NCI-H146 treated with DMSO at 0.1 percent for 48 hours (cell line): ENCODE data around the gene LARP4B.

Experiments used
- DNase-seq: peaks from one replicate; lab custom pipeline; 2025; ENCODE audit not compliant: unreplicated experiment; lab: John Stamatoyannopoulos, UW

LARP4B gene

DNA sequence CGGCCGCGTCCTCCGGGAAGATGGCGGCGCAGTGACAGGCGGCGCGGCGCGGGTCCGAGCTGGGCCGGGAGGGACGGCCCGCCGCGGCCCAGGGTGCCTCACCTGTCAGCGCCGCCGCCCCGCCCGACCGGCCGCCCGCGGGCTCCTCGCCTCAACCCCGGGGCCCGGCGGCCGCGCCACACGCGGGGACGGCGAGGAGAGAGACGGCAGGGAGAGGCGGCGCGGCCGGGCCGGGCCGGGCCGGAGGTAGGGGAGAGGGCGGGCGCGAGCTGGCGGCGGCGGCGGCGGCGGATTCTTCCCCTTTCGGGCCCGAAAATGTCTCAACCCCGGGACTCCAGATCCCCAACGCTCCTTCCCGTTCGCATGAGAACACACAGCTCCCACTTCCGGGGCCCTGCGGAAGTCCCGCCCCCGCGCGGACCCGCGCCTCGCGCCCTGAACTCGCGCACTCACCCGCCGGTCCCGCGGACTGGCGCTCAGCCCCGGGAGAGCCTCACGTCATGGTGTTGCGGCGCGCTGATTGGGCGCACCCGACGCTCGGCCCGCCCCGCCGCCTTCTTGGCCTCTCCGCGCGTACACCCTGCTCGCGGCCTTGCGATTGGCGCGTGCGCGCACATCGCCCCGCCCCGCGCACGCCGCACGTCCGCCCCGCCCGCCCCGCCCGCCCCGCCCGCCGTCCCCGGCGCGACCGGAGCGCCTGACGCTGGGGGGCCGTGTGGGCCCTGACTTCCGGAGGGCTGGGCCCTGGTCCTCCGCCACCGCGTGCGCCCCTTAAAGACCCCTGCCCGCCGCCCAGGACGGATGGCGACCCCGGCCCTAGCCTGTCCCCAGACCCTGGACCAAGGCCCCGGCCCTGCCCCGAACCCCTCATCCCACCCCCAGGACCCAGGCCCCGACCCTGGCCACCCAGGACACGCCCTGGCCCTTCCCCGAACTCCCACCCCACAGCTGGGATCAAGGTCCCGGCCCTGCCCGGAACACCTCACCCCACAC, at the start of gene LARP4B:
Gene LARP4B (minus strand): TSS at position 380 of the 993 bp plus-strand sequence. CDS start 45,984 bp downstream, outside the sequence.
- DNase-seq = peak; percentile 97

DNA sequence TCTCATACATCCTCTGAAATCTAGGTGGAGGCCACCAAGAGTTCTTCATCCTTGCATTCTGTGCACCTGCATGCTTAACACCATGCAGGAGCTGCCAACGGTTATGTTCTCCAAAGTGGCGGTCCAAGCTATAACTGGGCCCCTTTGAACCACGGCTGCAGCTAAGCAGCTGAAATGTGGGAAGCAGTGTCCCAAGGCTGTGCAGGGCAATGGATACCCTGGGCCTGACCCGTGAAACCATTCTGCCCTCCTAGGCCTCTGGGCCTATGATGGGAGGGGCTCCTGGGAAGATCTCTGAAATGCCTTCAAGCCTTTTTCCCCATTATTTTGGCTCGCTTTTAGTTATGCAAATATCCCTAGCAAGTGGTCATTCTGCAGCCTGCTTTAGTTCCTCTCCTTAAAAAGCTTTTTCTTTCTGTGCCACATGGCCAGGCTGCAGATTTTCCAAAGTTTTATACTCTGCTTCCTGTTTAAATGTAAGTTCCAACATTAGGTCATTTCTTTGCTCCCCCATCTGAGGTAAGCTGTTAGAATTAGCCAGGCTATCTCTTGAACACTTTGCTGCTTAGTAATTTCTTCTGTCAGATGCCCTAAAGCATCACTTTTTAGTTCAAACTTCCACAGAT, 49.1 kb upstream of the LARP4B start:
- DNase-seq = no peak

DNA sequence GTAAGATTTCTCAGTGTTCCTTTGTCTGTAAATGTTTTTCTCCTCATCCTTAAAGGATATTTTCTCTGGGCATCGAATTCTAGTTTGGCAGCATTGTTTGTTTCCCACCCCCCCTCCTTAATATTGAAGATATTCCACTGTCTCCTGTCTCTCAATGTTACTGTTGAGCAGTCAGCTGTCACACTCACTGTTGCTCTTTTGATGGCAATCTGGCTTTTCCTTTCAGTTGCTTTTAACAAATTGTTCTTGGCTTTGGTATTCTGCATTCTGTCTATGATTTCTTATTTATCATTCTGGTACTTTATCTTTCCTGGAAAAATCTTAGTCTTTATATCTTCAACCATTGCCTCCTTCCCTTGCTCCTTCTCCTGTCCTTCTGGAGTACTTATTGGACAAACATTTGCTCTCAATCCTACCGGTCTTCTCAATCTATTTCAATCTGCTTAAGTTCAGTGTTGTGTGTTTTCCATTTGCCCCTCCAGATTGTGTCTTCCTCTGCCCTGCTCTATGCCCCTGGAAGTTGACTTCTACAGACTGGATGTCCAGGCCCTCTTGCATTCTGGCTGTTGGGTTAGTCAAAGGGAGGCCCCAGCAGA, 47.4 kb upstream of the LARP4B start:
- DNase-seq = no peak

DNA sequence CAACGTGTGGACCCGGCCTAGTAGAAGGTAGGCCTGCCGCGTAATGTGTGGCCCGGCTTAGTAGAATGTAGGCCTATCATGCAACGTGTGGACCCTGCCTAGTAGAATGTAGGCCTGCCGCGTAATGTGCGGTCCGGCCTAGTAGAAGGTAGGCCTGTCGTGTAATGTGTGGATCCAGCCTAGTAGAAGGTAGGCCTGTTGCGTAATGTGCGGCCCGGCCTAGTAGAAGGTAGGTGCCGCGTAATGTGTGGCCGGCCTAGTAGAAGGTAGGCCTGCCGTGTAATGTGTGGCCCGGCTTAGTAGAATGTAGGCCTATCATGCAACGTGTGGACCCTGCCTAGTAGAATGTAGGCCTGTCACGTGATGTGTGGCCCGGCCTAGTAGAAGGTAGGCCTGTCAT, 44.8 kb upstream of the LARP4B start:
- no peak for DNase-seq

DNA sequence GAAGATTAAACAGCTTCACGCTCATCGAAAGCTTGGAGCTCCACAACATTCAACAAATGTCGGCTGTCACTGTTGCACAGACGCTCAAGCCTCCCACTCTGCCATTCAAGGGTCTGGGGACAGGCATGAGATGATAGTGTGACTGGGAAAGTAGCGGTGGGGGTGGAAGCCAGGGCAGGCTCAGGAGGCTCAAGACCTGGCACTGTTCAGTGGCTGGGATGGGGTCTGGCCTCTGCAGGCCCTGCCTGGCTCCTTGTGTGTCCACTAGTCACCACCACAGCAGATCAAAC, 43.2 kb upstream of the LARP4B start:
- DNase-seq = peak; percentile 25

DNA sequence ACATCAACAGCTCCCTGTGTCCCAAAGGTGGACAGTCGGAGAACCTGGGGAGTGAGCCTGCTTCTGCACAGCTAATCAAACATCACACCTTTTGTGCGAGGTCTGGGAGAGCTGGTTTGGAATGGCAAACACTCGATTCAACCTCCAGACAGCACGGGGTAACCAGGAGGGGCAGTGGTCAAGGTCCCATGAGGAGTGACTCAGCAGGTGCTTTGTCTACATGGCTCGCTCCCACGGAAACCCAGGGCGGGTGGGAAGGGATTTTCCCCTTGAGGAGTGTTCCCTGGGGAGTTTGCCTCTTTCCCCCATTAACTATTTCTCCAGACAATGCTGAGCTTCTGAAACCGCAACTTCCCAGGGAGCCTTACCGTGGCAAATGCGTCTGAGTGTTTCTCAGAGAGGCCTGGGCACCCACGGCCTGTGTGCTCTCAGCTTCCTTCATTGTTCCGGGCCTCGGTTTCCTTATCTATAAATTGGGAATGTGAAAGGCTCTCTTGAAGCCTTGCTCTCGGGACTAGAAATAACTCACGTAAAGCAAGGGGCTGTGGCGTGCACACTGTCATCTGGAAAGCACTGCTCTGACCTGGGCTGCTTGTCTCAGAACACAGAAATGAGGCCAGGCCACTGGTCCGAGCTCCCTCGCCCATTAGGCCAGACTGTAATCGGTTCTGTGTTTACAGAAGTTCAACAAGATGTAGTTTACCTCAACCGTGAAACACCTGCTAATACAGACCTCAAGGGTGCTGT, 42.7 kb upstream of the LARP4B start:
- DNase-seq = no peak

DNA sequence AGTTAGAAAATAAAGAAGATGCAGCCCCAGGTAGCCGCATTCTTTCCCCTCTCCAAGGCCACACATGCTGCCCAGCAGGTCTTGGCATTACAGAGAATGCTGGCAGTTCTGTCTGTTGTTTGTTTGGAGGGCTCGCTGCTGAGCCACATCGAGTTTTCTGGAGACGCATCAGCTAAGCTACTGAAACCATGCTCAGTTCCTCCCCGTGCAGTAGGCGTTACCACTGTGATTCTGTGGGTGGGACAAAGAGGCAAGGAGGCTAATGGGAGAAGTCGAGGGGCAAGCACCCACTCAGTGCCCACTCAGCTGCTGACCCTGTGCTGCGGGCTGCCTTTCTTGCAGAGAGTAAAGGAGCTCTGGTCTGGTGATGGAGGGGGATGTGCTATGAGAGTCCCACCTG, 41.3 kb upstream of the LARP4B start:
- no peak for DNase-seq

DNA sequence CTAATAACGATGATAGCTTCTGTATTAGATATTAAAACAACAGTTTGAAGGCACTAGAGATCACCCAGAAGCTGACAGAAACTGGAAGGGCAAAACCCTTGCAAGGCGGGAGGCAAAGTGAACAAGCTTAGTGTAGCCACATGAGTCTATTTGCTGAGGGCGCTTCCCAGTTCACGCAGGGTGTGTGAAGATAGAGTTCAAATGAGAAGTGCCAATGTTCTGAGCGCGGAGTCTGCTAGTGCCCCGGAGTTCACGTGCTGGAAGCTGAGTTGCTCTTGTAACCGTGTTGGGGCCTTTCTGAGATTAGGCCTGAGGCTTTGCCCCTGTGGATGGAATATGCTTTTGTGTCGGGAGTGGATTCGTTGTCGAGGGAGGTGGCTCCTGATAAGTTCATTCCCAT, 40.1 kb upstream of the LARP4B start:
- DNase-seq = no peak

DNA sequence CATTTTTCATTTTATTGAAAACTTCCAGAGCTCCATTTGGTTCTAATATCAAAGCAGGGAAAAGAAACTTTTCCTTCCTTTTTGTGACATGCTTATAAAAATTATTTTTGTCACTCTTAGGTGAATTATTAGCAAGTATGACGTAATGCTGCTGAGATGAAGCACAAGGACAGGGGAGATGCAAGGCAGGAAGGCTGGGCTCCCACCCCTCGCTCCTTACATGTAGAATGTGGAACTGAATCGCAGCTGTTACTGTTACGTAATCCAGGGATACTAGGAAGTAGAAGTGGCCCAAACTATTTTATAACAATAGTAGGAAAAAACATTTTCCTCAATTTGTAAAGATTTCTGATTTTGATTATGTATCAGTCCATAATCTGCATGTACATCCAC, 39.6 kb upstream of the LARP4B start:
- DNase-seq = no peak

DNA sequence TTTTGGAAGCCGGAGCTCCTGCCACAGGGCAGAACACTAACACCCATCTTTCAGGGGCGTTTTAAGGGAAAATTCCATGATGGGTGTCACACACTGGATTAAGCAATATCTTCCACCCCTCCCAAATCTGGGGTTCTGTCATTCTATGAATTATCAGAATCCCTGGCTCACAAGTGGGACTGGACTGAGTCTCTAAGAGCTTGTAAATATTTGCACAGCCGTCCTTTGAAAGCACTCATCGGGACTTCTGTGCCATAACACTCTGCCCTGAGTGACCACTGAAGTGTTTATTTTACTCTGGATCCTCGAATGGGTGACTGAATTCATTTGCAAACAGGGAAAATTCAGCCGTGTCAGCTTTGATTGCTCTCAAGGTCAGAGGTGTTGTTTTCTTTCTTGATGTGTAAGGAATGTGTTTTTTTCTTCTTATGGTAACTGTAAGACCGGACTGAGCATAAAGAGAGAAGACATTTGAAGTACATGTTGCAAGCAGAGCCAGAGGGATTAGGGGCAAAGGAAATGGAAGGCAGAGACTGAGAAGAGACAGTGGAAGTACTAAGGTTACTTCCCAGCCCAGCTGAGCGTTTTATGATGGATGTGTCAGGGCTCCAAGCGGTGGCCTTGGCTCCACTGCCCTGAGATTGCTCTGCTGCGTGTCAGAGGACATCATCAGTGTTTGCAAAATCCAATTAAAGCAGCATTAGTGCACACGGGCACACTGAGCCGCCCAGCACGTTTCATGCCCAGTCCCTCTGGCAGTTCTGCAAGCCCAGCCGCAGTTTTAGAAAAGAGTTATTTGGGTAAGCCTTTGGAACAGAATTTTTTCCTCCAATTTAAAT, 39.0 kb upstream of the LARP4B start:
- DNase-seq = peak; percentile 85

DNA sequence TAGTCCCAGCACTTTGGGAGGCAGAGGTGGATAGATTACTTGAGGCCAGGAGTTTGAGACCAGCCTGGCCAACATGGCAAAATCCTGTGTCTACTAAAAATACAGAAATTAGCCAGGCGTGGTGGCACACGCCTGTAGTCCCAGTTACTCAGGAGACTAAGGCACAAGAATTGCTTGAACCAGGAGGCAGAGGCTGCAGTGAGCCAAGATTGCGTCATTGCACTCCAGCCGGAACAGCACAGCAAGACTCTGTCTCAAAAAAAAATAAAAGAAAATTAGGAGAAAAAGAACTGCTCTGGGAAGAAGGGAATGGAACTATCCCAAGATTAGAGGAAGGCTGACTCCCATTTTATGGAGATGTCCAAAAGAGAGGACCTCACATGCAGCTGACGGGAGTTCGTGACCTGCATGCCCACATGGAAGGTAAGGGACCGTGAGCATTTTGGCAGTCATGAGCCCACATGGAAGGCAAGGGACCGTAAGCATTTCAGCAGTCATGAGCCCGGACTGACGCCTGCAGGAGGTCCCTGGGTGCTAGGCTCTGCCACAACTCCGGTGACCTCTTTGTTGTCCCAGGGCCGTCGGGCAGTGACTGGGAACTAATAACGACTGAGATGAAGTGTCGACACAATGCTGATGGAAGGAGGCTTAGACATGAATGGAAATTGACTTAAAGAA, 38.1 kb upstream of the LARP4B start:
- DNase-seq = no peak

DNA sequence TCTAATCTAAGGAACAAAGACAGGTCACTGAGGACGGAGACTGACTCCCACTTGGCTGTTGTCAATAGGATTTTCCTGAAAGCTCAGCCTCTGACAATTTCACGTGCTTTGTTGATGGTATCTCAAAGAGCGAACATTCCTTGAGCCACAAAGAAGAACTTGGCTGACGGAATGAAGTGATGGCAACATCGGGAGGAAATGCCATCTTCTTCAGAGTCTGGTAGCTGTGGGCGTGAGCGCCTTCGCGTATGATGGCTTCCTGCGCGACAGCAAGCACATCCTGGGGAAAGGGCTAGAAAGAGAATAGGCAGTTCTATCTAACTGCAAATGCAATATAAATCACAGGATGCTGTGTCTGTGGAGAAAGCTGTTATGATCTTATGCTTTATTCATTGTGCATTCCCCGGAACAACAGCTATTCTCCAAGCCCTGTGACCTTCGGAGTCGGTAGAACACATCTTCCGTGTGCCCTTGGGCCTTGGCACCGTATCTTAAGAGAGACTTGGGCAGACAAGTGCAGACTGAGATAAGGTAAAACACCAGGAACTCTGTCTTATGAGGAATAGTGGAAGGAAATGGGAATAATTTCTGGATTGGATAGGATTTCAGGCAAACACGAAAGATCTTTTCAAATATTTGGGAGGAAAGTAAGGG, 37.2 kb upstream of the LARP4B start:
- DNase-seq = no peak

DNA sequence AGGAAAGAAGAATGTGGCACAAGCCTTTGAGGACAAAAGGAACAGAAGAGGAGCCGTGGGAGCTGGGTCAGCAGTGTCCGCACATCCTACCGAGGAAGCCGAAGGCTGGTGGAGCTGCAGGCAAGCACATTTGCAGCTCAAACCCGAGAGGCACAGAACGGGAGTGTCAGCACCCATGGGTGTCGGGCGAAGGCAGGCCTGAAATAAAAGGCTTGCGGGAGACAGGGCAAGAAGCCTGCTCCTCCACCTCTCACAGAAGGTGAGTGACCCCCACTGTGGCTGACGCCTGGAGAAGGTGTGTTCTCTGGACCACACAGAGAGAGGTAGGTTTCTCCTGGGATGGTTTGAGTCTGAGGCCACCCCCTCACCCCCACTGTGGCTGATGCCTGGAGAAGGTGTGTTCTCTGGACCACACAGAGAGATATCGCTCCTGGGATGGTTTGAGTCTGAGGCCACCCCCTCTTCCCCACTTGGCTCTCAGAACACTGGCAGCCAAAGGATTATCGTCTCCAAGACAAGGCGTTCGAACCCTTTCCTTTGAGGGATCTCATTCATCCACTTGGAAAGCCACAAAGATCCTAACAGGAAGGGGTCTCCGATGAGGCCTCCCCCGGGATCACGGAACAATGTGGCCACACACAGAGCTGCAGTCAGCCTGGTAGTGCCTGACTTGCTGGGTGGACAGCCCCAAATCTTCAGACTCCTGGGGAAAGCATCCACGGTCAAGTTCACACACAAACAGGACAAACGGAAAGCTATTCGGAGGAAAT, 35.1 kb upstream of the LARP4B start:
- no peak for DNase-seq

DNA sequence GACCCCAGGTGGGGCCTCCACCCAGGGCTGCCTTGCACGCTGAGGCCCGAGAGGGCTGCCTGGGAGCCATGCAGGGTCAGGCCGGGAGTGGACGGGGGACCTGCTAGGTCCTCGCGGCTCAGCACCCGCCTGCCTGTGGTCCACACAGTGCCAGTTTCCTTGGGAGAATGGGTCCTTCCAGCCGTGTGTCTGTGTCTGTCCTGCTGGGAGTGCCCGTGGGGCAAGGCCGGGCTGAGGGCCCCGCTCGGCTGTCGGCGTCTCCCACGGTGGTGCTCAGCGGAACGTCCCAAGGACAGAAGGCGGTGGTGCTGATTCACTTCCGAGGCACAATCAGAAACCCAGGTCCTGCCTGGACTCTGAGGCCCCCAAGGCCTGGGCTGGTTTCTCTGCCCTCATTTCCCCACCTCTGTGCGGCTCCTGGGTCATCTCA, 33.5 kb upstream of the LARP4B start:
- no peak for DNase-seq

DNA sequence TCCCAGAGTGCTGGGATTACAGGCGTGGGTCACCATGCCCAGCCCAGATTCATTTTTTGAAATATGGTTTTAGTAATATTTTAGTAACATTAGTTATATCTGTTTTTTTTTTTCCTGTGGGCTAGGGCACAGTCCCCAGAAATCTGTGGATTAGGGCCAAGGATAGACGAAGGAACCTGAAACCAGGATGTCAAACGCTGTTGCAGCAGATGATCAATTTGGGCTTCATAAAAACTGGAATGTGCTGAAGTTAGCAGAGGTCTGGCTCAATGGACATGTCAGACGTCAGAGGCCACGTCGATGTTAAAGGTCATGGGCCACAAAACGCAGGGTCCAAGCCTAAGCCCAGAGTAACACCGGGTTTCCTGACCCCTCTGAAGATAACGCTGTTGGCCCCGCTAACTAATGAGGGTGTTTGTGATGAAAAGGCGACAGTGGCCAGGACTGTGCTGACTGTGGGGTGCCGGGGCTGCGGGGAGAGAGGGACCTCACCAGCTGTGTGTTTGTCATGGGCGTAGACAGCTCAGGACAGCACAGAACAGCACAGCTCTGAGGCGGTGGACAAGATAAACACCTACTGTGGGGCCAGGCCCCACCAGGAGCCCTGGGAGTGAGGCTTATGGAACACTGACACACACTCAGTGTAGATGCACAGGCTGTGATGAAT, 32.9 kb upstream of the LARP4B start:
- DNase-seq = no peak

DNA sequence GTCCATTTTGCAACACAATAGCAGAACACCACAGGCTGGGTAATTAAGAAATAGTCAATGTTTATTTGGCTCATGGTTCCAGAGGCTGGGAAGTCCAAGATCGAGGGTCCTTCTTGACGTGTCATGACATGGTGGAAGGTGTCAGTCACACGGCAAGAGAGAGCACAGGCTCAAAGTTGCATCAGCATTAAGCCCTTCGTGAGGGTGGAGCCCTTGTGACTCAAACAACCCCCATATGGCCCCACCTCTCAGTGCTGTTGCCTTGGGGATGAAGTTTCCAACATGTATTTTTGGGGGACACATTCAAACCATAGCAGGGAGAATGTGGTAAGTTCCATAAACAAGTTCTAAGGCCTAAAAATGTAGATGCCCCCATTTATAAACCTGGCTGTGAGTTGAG, 32.1 kb upstream of the LARP4B start:
- DNase-seq = no peak

DNA sequence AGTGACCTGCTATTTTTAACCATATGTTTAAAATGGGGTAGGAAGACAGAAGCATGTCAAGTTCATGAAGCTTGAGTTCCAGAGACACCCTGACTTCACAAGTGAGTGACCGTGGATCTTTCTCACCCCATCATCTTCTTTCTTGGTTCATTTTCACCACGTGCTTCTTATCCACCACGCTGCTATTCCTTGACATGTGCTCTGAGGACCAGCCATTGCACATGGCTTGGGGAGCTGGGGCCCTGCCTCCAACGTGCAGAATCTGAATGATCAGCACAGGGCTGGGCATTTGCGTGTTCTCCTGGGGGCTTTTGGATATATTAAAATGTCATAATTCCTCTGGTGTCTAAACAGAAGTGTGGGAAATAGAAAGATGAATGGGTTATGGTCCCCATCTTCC, 31.7 kb upstream of the LARP4B start:
- DNase-seq = no peak

DNA sequence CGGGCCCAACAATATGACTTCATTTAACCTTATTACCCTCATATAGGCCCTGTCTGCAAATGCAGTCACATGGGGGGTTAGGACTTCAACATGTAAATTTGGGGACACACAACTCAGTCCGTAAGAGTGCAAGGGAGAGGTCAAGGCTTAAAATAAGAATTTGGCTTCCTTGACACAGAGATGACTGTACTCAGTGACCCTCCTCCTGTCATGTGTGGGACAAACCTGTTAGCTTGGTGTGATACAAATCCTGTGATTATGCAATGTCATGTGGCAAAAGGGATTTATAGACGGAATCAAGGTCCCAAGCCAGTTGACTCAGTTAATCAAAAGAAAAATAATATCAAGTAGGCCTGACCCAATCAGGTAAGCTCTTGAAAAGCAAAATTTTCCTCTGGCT, 30.8 kb upstream of the LARP4B start:
- DNase-seq = no peak
